ENCODE measurements around the gene SOS1.

DNA sequence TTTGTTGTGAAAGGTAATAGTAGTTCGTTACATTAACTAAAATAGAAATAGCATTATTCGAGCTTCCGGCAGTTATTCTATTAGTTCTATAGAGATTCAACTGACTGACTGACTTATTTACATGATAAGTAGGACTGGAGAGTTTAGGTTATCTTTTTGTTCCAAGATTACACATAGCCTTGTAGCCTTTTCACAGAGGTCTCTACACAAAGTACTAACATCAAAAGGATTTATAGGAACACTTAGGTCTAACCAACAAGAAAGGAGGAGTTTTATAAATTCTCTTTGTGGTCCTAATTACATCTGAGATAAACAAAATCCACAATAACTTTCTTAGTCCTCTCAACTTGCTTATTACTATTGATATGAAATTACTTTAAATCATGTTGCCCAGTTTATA, 62.8 kb downstream of the SOS1 start:
- TF ChIP-seq, protein P1, sequence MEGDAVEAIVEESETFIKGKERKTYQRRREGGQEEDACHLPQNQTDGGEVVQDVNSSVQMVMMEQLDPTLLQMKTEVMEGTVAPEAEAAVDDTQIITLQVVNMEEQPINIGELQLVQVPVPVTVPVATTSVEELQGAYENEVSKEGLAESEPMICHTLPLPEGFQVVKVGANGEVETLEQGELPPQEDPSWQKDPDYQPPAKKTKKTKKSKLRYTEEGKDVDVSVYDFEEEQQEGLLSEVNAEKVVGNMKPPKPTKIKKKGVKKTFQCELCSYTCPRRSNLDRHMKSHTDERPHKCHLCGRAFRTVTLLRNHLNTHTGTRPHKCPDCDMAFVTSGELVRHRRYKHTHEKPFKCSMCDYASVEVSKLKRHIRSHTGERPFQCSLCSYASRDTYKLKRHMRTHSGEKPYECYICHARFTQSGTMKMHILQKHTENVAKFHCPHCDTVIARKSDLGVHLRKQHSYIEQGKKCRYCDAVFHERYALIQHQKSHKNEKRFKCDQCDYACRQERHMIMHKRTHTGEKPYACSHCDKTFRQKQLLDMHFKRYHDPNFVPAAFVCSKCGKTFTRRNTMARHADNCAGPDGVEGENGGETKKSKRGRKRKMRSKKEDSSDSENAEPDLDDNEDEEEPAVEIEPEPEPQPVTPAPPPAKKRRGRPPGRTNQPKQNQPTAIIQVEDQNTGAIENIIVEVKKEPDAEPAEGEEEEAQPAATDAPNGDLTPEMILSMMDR (IDR thresholded peaks at IDR 0.05), result no peak
- no peak for TF ChIP-seq POLR2A (IDR thresholded peaks at IDR 0.05)

Measured in prostate gland (tissue), 2 donors.